ENCODE measurements around the gene TSPEAR.

GRCh38 chr21:44594406-44594916 lies 116.9 kb downstream of the TSPEAR start:
- TF ChIP-seq, protein P1, sequence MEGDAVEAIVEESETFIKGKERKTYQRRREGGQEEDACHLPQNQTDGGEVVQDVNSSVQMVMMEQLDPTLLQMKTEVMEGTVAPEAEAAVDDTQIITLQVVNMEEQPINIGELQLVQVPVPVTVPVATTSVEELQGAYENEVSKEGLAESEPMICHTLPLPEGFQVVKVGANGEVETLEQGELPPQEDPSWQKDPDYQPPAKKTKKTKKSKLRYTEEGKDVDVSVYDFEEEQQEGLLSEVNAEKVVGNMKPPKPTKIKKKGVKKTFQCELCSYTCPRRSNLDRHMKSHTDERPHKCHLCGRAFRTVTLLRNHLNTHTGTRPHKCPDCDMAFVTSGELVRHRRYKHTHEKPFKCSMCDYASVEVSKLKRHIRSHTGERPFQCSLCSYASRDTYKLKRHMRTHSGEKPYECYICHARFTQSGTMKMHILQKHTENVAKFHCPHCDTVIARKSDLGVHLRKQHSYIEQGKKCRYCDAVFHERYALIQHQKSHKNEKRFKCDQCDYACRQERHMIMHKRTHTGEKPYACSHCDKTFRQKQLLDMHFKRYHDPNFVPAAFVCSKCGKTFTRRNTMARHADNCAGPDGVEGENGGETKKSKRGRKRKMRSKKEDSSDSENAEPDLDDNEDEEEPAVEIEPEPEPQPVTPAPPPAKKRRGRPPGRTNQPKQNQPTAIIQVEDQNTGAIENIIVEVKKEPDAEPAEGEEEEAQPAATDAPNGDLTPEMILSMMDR (IDR thresholded peaks at IDR 0.05): no peak
- TF ChIP-seq POLR2A (IDR thresholded peaks at IDR 0.05): no peak
